Measurements from ENCODE around the gene NUP93.

DNA sequence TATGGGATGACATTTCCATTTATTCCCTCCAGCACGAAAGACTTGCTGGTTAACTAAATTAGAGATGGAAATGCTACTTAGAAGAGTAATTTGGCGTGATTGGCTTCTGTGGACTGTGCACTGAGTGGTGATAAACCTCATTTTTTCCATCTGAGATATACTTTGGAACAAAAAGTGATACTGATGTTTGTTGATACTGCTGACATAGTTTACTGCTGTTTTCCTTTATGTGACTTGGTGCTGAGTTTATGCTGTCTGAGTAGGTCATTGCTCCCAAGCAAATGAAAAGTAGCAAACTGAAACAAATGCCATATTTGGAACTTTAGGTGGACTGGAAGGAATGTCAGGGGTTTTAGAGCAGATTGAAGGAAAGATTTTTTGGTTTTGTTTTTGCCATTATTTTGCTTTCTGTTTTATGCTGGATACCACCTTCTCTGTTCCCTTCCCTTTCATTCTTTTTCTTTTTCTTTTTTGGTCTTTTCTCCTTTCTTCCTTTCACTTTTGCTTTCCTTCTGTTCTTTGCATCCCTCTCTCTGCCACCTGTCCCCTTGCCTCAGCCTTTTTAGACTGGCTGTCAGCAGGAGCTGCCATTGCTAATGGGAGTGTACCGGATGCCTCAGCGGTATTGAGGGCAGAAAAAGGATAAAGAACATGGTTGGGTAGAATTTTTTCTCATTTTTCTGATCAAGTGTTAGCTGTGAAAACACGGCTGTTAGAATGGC is 41.8 kb downstream of the NUP93 start:
- TF ChIP-seq, protein P1, sequence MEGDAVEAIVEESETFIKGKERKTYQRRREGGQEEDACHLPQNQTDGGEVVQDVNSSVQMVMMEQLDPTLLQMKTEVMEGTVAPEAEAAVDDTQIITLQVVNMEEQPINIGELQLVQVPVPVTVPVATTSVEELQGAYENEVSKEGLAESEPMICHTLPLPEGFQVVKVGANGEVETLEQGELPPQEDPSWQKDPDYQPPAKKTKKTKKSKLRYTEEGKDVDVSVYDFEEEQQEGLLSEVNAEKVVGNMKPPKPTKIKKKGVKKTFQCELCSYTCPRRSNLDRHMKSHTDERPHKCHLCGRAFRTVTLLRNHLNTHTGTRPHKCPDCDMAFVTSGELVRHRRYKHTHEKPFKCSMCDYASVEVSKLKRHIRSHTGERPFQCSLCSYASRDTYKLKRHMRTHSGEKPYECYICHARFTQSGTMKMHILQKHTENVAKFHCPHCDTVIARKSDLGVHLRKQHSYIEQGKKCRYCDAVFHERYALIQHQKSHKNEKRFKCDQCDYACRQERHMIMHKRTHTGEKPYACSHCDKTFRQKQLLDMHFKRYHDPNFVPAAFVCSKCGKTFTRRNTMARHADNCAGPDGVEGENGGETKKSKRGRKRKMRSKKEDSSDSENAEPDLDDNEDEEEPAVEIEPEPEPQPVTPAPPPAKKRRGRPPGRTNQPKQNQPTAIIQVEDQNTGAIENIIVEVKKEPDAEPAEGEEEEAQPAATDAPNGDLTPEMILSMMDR (IDR thresholded peaks at IDR 0.05), result no peak
- TF ChIP-seq POLR2A (IDR thresholded peaks at IDR 0.05), result no peak
